Kidney glomerular epithelial cell (primary cell): ENCODE results near the gene ZBTB44.
"Not testable (repeated sequence)": the region's sequence is repeated elsewhere in the genome, so short reads cannot be mapped to it uniquely, and the experiment has no call there.

Experiments
- DNase-seq: peaks from one replicate; lab custom pipeline; 2025; lab: John Stamatoyannopoulos, UW

Gene ZBTB44

DNA sequence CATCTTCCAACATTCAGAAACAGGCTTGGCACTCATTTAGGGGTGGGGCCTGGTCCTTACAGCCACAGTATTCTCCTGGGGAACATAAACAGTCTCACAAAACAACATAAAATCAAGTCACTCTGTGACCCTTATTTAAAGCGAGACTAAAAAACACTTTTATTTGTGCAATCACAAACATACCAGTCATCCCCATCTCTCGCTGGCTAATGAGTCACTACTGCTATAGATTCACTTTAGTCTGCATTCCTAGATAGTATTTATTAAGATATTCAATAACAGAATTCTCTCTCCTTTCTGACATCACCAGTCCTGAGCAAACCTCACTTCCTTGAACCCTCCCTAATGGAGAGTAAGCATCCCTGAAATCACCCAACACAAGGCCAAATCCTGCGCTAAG is 68.0 kb downstream of the ZBTB44 start:
- DNase-seq, result no peak

- no peak for DNase-seq
Measured at GRCh38 chr11:130246270-130246669, 68.4 kb downstream of the ZBTB44 start.

GRCh38 chr11:130245375-130245774 is 69.3 kb downstream of the ZBTB44 start:
- DNase-seq, result not testable (repeated sequence)

DNA sequence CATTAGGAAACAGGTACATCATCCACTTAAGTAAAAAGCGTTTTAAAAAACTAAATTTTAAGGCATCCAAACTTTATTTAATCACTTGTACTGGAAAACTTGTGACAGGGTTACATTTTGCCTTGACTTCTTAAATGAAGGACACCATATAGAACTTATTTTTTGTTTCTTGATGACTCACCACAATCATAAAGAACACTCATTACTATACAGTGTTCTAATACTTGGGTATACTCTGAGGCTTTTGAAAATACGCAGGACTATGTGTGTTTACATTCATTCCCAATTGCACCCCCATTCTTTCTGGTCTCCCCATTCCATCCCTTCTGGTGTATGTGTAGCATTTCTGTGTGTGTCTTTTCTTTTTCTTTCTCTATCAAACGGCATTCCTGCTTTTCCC is 69.9 kb downstream of the ZBTB44 start:
- no peak for DNase-seq

GRCh38 chr11:130243816-130244215 is 70.9 kb downstream of the ZBTB44 start:
- DNase-seq, result no peak

DNA sequence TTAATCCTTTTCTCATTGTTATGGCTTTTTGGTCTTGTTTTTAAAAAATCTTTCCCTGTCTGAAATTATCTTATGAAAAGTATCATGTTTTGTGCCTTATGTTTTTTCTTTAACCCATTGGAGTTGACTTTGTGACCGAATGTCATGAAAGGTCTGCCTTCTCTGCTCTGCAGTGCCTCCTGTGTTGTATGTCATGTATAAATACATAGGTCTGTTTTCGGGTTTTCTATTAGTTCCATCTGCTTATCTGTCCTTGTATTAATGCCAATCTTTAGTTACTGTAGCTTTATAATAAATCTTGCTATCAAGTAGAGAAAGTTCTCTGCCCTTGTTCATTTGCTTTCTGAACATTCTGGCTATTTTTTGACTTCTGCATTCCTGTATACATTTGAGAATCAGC is 73.0 kb downstream of the ZBTB44 start:
- DNase-seq, result no peak

DNA sequence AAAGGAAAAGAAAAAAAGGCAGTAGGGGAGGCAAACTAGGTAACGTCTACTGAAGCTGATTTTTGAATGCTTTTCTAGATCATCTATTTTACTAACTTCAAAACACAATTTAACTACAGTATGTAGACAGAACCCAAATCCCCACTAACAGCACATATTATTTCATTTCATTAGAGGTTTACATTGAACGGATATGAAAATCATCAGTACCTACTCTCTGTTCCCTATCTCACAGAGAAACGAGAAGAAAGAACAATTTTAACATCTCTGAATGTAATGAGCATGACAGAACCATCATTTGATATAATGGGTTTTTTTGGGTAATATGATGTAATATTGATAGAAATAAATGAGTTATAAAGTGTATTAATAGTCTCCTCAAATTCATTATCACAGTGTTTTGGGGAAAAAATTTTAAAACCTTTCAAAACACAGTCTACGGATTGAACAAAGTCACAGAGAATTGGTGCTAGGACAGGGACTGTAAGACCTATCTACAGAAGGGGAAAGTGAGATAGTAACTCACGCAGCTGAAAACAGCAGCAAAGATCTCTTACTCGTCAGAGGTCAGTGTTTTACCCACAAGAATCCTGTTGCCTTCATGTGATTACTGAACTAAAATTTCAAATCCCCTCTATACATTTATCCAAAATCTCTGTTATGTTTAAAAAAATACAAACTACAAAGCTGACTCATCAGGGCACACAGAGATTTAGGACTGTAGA is 77.3 kb downstream of the ZBTB44 start:
- DNase-seq, result no peak

- DNase-seq, result no peak
Measured at GRCh38 chr11:130234315-130234714, 80.4 kb downstream of the ZBTB44 start.

- not testable (repeated sequence) for DNase-seq
Measured at GRCh38 chr11:130233888-130234287, 80.8 kb downstream of the ZBTB44 start.

GRCh38 chr11:130233486-130233885 is 81.2 kb downstream of the ZBTB44 start:
- not testable (repeated sequence) for DNase-seq

DNA sequence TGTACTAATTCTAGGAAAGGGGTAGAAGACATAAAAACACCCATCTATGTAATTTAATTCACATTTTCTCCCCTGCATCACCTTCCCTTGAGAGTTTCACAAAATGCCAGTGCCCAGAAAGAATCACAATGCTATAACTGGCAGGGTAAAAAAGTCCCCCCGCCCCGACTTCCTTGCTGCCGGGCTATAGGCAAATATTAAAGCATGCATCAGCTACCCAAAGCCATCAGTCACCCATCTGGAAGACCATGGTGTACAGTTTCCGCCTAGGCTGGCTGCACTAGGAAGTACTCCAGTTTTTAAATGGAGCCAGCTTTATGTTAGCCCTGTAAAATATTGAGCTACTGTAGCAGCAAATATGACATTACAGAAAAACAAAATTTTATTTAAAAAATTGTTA is 87.3 kb downstream of the ZBTB44 start:
- DNase-seq, result no peak

- peak; percentile 2 for DNase-seq
Measured at GRCh38 chr11:130223291-130223971, 91.3 kb downstream of the ZBTB44 start.

DNA sequence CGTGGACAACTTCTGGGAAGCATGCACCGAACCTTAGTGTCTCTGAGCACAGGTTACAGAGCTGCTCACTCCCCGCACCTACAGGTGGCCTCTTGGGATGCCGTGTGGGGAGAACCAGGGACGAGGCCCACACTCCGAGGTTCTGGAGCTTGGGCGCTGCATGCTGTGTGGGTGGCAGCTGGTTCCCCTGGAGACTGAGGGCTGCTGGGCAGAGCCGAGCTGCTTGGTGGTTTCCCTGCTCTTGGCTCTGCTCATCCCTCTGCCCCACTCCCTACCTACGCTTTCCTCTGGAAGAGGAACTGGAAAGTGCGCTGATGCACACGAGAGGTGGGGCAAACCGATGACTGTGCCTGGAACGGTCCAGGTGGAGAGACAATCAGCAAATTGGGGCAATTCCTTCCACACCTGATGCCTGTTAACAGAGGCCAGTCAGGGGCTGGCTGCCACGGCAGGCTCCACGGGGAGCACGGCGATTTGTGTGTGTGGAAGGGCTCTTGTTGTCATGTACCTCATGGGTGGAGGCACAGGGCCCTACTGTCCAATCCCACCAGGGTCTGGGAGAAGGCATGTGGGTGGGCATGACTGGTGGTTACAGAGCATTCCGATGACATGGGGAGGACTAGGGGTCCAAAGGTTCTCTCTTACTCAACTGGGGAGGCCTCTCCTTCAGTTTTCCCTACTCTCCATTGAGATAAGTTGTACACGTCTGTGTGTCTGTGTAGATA is 94.2 kb downstream of the ZBTB44 start:
- DNase-seq, result no peak

DNA sequence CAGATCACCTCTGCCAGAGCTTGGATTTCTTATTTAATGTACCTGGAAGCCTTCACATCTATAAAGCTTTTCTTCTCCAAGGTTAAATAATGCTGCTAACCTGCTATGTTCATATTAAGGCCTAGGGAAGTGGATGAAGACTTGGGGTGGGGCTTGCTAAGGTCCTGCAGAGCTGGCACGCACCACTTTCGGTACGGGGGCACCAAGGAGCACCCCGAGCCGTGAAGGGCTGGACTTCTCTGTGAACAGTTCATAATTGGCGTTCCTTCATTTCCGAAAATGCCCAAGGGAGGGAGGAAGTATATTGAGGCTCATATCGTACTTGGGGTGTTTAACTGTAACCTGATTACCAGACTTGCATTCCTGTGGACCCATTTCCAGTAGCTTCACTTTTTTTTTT is 95.6 kb downstream of the ZBTB44 start:
- DNase-seq, result no peak

DNA sequence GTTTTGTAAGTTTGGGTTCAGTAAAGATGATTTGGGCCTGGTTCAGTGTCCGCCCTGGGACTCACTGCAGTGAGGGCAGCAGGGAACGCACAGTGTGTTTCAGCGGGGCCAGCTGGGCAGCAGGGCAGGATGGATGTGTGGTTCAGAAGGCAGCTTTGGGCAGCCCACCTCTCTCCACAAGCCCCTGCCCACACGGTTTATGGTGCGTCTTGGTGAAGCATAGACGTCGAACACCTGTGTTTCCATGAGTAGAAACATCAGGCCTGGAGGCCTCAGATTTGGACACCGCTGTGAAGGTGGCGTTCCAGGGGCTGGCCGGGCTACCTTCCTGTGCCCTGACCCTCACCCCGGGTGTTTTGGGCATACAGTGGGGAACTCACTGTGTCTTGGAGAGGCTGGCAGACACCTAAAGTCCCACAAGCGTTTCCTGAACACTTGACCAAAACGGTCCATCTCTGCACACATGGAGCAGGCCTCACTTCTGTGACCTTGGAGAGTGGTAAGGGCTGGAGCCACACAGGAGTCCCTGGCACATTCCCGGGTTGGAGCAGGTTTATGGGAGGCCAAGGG is 96.1 kb downstream of the ZBTB44 start:
- no peak for DNase-seq

DNA sequence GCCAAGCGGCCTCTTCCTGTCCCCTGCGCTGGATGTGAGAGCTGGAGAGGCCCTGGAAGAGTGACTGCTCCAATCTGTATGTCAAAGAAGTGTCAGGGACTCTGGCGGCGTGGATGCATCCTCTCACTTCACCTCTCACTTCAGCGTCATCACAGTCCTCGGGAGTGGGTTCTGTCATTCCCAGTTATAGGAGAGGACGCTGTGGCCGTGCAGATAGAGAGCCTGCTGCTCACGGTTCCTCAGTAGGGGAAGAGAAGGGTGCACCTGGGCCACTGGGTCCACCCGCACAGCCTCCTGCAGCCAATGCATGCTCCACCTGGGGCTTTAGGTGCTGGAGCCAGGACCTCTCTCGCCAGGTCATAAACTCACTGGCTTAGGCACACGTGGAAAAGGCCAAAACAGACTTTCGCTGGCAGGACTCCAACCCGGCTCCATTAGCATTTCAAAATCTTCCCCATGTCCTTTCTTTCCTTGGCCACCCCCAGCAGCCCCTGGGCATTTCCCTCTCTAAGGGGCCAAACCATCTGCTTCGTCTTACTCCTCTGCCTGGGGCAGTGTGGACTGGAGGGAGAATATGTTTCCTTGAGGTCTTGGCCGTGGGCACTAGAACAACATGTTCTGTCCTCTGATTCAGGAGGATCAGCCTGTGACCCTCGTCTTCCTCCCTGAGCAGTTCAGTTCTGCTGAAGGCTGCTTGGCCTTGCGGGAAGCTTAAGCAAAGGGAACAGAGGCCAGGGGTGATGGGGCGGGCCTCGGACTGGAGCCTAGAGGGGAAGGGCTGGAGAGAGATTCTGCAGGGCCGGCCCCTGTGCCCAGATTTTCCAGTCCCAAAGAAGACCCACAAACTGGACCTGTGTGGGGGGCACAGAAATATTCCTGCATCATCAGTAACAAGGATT is 97.3 kb downstream of the ZBTB44 start:
- DNase-seq, result no peak

DNA sequence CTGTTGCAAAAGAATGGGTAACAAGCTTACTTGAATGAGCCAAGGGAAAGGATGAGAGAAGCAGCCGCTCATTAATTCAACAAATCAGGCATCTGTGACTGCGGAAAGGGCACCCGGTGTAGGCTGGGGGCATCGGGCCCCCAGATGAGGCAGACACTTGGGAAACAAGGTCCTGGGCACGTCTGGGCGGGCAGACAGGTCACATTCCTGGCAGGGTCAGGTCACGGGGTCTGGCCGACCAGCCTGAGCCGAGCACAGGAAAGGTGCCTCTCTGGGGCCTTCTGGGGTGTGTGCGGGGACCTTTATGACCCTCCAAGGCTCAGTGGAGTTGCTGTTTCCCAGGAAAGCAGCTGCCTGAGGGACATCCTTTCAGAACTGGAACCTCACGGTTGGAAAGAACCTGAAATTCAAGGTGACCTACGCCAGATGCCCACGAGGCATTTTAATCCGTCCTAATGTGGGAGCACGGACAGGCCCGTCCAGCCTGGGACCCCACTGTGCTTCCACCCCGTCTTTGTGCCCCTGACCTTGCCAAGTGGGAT is 98.1 kb downstream of the ZBTB44 start:
- no peak for DNase-seq

DNA sequence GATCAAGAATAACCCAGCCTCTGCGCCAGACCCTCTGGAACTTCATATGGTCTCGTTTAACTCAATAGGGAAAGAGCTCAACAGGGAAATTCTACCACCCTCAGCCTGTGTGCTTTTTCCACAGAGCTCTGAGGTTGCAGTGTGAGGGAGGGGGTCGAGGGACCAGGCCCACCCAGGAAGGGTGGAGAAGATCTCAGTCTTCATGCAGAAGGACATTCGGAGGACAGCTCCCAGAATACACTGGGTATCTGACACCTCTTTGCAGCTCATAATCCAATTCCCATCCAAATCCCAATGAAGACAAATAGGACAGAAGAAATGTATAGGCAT is 98.5 kb downstream of the ZBTB44 start:
- no peak for DNase-seq

GRCh38 chr11:130215531-130216220 is 99.0 kb downstream of the ZBTB44 start:
- DNase-seq, result no peak

DNA sequence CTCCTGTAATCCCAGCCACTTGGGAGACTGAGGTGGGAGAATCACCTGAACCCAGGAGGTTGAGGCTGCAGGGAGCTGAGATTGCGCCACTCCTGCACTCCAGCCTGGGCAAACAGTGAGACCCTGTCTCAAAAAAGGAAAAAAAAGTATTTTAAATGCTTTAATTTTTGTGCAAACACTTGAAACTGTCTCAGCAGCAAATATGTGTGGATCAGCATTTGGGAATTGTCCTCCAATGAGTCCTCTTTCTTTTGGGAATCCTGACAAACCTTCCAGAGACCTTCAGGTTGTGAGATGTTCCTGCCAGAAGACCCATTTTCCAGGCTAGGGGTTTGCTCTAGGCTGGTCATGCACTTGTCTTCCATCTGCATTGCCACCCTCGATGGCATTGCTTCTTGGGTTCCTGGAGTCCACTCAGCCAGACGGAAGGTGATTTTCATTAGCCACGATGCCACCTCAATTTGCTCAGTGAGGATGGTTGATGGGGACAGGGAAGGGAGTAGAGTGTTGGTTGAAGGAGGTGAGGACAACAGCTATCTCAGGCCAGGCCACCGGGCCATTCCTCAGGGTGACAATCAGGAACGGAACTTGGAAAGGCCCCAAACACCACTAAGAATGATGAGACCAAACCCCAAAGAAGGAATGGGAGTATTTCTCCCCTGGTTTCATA is 99.7 kb downstream of the ZBTB44 start:
- DNase-seq, result no peak

- no peak for DNase-seq
Measured at GRCh38 chr11:130213979-130214281, 100.8 kb downstream of the ZBTB44 start.
